Chondrocyte (in vitro differentiated cells): ENCODE measurements around the gene ERMAP. TPM values are rescaled to one million over a fixed set of nuclear protein-coding genes. Genes with fewer than 3 reads are reported as not detected.
A peak's percentile ranks its signal among the peaks of the same experiment; 100 is the strongest.
"Not testable (repeated sequence)": the region's sequence is repeated elsewhere in the genome, so short reads cannot be mapped to it uniquely, and the experiment has no call there.

Experiments
- DNase-seq: peaks from one replicate; pipeline ENCODE4 v3.0.0; 2021; ENCODE audit warnings: mixed read lengths, low spot score
- H3K27ac Mint-ChIP-seq: one replicate; pipeline ENCODE4 v1.8.0; 2021; ENCODE audit warnings: mild to moderate bottlenecking, moderate library complexity, mixed read lengths; ENCODE audit not compliant: unreplicated experiment
- H3K27me3 Mint-ChIP-seq: 2 replicates; pipeline ENCODE4 v1.8.0; 2021; ENCODE audit warnings: low read depth, mixed read lengths
- H3K36me3 Mint-ChIP-seq: 2 replicates; pipeline ENCODE4 v1.8.0; 2021; ENCODE audit warnings: low read depth, mixed read lengths
- H3K4me1 Mint-ChIP-seq: 2 replicates; pipeline ENCODE4 v1.8.0; 2021; ENCODE audit warnings: low read depth, mild to moderate bottlenecking, mixed read lengths
- H3K4me3 Mint-ChIP-seq: one replicate; pipeline ENCODE4 v1.8.0; 2021; ENCODE audit warnings: mild to moderate bottlenecking, moderate library complexity, mixed read lengths; ENCODE audit not compliant: unreplicated experiment
- H3K9me3 Mint-ChIP-seq: 2 replicates; pipeline ENCODE4 v1.8.0; 2021; ENCODE audit warnings: low read depth, mixed read lengths
- CTCF ChIP-seq: fragments of 200-600 bp; sonication (generic); IDR thresholded peaks from 2 replicates; pipeline ENCODE4 v1.5.0; 2021; ENCODE audit warnings: antibody characterized with exemption, mild to moderate bottlenecking, moderate library complexity
- total RNA-seq: library from RNA; stranded (reverse); gene quantifications from 3 replicates; pipeline ENCODE4 v1.2.1, GENCODE V29; 2021

Gene ERMAP
- total RNA-seq, 1 donor from 2014 or later, result 13.7 TPM

- Mint-ChIP-seq H3K36me3 (peaks cover 9% of the 10 kb centered on the region), H3K4me1 (peaks cover 13% of the 10 kb centered on the region), H3K27me3 (no peaks in the 10 kb centered on the region), H3K9me3 (peaks cover 6% of the 10 kb centered on the region), H3K4me3 (no peak overlapping the region), H3K27ac (no peak overlapping the region)
- no peak for DNase-seq
- TF ChIP-seq CTCF, result no peak
Measured at GRCh38 chr1:42806171-42806570, 10.8 kb upstream of the ERMAP start.

GRCh38 chr1:42806593-42806992 is 10.3 kb upstream of the ERMAP start:
- Mint-ChIP-seq H3K27ac (no peak overlapping the region), H3K36me3 (peaks cover 9% of the 10 kb centered on the region), H3K4me3 (no peak overlapping the region), H3K9me3 (peaks cover 6% of the 10 kb centered on the region), H3K27me3 (no peaks in the 10 kb centered on the region), H3K4me1 (peaks cover 13% of the 10 kb centered on the region)
- DNase-seq, result no peak
- TF ChIP-seq CTCF, result no peak

GRCh38 chr1:42807056-42807668 is 9.8 kb upstream of the ERMAP start:
- Mint-ChIP-seq H3K4me3 (no peak overlapping the region), H3K27ac (no peak overlapping the region), H3K36me3 (peaks cover 9% of the 10 kb centered on the region), H3K9me3 (peaks cover 6% of the 10 kb centered on the region), H3K27me3 (no peaks in the 10 kb centered on the region), H3K4me1 (peaks cover 9% of the 10 kb centered on the region)
- no peak for DNase-seq
- no peak for TF ChIP-seq CTCF

- H3K9me3 Mint-ChIP-seq, H3K27ac Mint-ChIP-seq, H3K27me3 Mint-ChIP-seq, DNase-seq, H3K4me3 Mint-ChIP-seq, H3K36me3 Mint-ChIP-seq: not testable (repeated sequence)
- peaks cover 25% of the 10 kb centered on the region for H3K4me1 Mint-ChIP-seq
Measured at GRCh38 chr1:42814815-42815214, 2.1 kb upstream of the ERMAP start.

- DNase-seq, result no peak
- Mint-ChIP-seq H3K9me3 (no peaks in the 10 kb centered on the region), H3K27me3 (no peaks in the 10 kb centered on the region), H3K36me3 (no peaks in the 10 kb centered on the region), H3K4me3 (peak overlapping the region; percentile 68), H3K4me1 (peaks cover 32% of the 10 kb centered on the region), H3K27ac (peak overlapping the region; percentile 81)
- TF ChIP-seq CTCF, result no peak
Measured at GRCh38 chr1:42815941-42816584, 859 bp upstream of the ERMAP start.

- no peak for DNase-seq
- H3K4me3 Mint-ChIP-seq, result peak overlapping the region; percentile 68
- no peaks in the 10 kb centered on the region for H3K27me3 Mint-ChIP-seq
- peak overlapping the region; percentile 4 for H3K27ac Mint-ChIP-seq
- H3K36me3 Mint-ChIP-seq, result no peaks in the 10 kb centered on the region
- H3K4me1 Mint-ChIP-seq, result peaks cover 34% of the 10 kb centered on the region
- no peak for TF ChIP-seq CTCF
- H3K9me3 Mint-ChIP-seq, result no peaks in the 10 kb centered on the region
Measured at GRCh38 chr1:42817440-42817767, 482 bp downstream of the ERMAP start.
